Stimulated activated CD4-positive, alpha-beta T cell treated with anti-CD3 and anti-CD28 coated beads, Interleukin-15, amount 100 ng/mL, for 24 hours (primary cell): ENCODE data around the gene SOST.
"Not testable (repeated sequence)": the region's sequence is repeated elsewhere in the genome, so short reads cannot be mapped to it uniquely, and the experiment has no call there.

Source experiments
- DNase-seq: peaks from one replicate; pipeline ENCODE4 v3.0.0-alpha.2; 2020

Gene SOST

GRCh38 chr17:43758497-43759174 lies at the start of gene SOST:
SOST (minus strand) TSS chr17:43758791; CDS start chr17:43758741, 50 bp downstream.
- no peak for DNase-seq

- no peak for DNase-seq
Observed at GRCh38 chr17:43808076-43808475, 49.5 kb upstream of the SOST start.

GRCh38 chr17:43805117-43805516 lies 46.5 kb upstream of the SOST start:
- DNase-seq = no peak

- DNase-seq = no peak
Observed at GRCh38 chr17:43803758-43804157, 45.2 kb upstream of the SOST start.

GRCh38 chr17:43801844-43802243 lies 43.3 kb upstream of the SOST start:
- DNase-seq = no peak

GRCh38 chr17:43800736-43801135 lies 42.1 kb upstream of the SOST start:
- no peak for DNase-seq

- DNase-seq = no peak
Observed at GRCh38 chr17:43799047-43799446, 40.5 kb upstream of the SOST start.

GRCh38 chr17:43798024-43798423 lies 39.4 kb upstream of the SOST start:
- DNase-seq = not testable (repeated sequence)

- DNase-seq = not testable (repeated sequence)
Observed at GRCh38 chr17:43792668-43793067, 34.1 kb upstream of the SOST start.

GRCh38 chr17:43791589-43791988 lies 33.0 kb upstream of the SOST start:
- no peak for DNase-seq

- no peak for DNase-seq
Observed at GRCh38 chr17:43790311-43790940, 31.8 kb upstream of the SOST start.

GRCh38 chr17:43789482-43789881 lies 30.9 kb upstream of the SOST start:
- DNase-seq = no peak

- no peak for DNase-seq
Observed at GRCh38 chr17:43788540-43788939, 29.9 kb upstream of the SOST start.

- no peak for DNase-seq
Observed at GRCh38 chr17:43787728-43788127, 29.1 kb upstream of the SOST start.

- no peak for DNase-seq
Observed at GRCh38 chr17:43784628-43785101, 26.1 kb upstream of the SOST start.

- no peak for DNase-seq
Observed at GRCh38 chr17:43784068-43784467, 25.5 kb upstream of the SOST start.

GRCh38 chr17:43782913-43783680 lies 24.5 kb upstream of the SOST start:
- DNase-seq = no peak

GRCh38 chr17:43780135-43780534 lies 21.5 kb upstream of the SOST start, which contains the start of gene CFAP97D1:
CFAP97D1 (plus strand) TSS chr17:43780435; CDS start chr17:43780463, 28 bp downstream.
- DNase-seq = no peak

GRCh38 chr17:43779145-43780125 lies 20.8 kb upstream of the SOST start:
- no peak for DNase-seq

- peak; percentile 81 for DNase-seq
Observed at GRCh38 chr17:43778337-43779144, 19.9 kb upstream of the SOST start, which contains the start of gene DUSP3. DUSP3 (minus strand) TSS chr17:43778977; CDS start chr17:43778924, 53 bp downstream.
